Measurements from ENCODE around the gene RANBP1.

DNA sequence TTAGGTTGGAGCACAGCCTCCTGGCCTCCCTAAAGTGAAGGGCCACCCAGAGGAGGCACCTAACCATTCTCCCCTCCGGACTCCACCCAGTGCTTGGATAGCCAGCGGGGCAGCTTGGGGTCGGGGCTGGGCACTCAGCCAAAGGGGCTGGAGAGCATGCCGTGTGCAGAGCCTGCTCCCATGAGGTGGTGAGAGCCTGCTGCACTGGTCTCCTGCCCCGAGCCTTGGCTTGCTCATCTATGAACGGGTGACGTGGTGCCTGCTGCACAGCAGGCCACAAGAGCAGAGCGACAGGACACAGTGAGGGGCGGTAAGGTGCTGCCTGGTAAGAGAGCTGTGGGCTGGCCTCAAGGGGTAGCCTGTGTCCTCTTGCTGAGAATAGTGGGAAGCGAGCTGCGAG lies 49.0 kb downstream of the RANBP1 start:
- TF ChIP-seq, protein P1, sequence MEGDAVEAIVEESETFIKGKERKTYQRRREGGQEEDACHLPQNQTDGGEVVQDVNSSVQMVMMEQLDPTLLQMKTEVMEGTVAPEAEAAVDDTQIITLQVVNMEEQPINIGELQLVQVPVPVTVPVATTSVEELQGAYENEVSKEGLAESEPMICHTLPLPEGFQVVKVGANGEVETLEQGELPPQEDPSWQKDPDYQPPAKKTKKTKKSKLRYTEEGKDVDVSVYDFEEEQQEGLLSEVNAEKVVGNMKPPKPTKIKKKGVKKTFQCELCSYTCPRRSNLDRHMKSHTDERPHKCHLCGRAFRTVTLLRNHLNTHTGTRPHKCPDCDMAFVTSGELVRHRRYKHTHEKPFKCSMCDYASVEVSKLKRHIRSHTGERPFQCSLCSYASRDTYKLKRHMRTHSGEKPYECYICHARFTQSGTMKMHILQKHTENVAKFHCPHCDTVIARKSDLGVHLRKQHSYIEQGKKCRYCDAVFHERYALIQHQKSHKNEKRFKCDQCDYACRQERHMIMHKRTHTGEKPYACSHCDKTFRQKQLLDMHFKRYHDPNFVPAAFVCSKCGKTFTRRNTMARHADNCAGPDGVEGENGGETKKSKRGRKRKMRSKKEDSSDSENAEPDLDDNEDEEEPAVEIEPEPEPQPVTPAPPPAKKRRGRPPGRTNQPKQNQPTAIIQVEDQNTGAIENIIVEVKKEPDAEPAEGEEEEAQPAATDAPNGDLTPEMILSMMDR (IDR thresholded peaks at IDR 0.05), result no peak
- TF ChIP-seq POLR2A (IDR thresholded peaks at IDR 0.05), result no peak

All from adrenal gland (tissue), 5 donors.